Stimulated activated CD8-positive, alpha-beta memory T cell treated with anti-CD3 and anti-CD28 coated beads, Interleukin-15, amount 100 ng/mL, for 4 hours (primary cell): ENCODE results near the gene RGS7BP.

Experiments used
- DNase-seq, 2 donors: peaks; one replicate each; pipeline ENCODE4 v3.0.0-alpha.2; 2020; ENCODE audit warnings: low read depth in 2 of 2

RGS7BP gene

DNA sequence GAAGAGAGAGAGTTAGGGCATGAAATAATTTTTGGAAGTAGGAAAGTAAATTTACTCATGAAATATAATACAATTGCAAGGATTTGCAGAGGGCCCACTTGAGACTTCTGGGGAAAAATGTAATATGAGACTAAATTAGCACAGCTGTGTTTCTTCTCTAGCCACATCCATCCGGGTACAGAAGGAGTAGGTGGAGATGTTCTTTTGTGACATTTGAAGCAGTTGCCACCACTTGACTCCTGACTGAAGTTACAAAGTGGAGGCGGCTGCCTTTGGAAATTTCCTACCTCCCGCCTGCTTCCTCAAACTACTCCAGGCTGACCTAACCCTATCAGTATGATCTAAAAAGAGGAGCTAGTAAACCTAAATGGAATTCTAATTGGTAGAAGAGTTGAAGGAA, 126.4 kb downstream of the RGS7BP start:
- DNase-seq: no peak

DNA sequence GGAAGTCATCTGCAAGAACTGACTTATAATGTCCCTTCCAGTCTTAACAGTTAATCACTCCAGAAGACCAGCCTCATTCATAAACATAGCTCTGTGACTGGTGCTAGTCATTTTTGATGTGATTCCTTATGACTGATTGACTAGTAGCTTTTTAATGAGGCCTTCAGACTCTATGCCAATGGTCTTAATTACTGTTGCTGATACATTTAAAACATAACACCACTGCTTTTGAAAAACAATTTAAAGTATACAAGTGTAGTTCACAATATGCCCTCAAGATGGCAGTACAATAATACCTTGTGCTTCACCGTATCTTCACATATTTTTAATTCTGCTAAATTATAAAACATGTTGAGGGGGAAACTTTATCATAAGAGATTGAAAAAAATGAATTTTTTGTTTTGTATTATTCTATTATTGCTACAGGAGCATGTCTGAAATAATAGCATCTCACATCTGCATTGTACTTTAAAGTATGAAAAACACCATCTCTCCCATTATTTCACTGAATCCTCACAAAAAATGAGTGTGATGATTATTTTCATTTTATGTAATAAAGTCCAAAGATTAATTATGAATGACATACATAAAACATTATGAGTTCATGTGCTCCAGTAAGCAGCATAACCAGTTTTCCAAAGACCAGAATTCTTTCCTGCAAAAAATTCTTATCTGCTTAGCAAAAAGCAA, 129.3 kb downstream of the RGS7BP start:
- DNase-seq: no peak

DNA sequence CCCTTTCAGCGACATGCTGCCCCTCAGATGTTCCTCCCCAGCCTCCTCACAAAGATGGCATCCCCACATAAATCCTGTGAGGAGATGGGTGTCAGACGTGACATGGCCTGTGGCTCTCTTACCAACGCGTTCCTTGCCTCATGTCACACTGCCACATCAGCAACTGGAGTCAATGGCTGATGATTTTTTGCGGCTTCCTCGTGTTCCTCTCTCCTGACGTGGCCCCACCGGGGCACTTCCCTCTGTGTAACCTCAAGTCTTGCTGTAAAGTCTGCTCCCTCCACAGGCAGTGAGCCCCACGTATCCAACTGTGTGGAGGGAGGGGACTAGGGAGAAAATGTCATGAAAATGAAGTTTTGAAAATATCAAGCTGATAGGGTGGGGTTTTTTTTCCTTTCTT, 131.3 kb downstream of the RGS7BP start:
- no peak for DNase-seq

DNA sequence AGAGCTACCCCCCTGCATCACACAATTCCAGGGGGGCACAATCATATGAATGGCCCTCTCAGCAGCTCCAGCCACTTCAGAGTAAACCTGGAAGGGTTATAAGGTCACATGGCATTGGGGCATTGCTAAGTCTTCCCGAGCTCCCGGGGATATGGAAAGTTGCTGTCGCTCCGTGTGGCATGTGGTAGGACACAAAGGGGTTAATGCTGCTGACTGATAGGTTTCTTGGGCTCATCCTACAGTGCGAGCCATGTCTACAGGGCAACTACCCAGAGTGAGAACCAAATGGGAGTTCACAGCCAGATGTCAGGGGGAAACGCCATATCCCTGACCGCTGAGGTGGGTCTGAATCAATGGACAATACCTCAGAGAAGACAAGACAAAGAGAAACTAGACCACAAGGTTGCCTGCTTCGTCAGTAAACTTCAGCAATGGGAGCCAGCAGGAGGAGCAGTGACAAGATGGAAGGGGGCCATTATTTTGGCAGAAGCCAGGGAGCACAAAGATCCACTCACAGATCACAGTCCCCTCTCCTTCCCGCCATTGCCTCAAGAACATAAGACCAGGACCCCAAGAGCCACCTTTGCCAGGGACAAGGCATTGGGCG, 132.1 kb downstream of the RGS7BP start:
- no peak for DNase-seq

DNA sequence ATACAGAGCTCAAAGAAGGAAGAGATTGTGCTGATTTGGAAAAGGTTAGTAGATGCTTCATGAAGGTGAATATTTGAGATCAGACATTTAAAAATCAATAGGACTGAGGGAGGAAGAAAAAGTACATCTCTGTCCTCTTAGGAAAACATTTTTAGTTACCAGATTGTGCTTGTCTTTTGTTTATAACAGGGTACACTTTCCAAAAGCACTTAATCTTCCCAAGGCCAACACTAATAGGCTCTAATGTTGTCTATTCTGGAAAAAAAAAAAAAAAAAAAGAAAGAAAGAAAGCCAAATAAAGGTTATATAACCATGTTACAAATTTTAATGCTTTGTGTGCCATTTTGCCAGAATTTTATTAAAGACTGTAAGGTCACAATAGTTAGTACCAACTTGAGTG, 139.0 kb downstream of the RGS7BP start:
- DNase-seq: no peak

DNA sequence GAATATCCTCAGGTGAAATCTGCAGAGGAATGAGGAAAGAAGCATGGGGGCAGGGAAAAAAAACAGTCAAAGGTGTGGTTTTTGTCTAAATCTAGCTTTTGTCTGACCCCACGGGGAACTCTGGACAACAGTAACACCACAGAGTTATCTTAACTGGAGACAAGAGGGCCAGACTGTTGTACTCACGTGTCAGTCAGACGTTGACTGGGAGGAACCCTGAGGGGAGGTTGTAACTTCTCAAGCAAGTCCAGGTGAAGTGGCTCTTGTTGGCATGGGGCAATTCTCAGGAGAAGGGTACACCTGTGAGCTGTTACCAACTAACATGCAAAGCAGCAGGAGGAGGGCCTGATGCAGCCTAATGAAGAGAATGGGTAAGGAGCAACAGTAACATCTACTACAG, 140.4 kb downstream of the RGS7BP start:
- no peak for DNase-seq

DNA sequence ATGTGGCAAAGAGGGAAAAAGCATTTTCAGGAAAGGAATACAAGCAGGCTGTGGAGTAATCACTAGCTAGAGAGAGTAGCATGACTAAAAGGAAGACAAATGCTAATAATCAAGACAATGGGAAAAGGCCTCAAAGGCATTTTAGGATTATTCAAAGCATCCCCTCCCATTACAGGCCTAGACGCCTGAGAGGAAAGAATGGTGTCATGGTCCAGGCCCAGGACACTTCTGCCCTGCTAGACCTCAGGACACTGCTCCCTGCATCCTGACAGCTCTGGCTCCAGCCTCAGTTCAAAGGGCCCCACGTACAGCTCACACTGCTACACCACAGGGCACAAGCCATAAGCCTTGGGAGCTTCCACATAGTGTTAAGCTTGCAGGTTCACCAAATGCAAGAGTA, 143.7 kb downstream of the RGS7BP start:
- no peak for DNase-seq

DNA sequence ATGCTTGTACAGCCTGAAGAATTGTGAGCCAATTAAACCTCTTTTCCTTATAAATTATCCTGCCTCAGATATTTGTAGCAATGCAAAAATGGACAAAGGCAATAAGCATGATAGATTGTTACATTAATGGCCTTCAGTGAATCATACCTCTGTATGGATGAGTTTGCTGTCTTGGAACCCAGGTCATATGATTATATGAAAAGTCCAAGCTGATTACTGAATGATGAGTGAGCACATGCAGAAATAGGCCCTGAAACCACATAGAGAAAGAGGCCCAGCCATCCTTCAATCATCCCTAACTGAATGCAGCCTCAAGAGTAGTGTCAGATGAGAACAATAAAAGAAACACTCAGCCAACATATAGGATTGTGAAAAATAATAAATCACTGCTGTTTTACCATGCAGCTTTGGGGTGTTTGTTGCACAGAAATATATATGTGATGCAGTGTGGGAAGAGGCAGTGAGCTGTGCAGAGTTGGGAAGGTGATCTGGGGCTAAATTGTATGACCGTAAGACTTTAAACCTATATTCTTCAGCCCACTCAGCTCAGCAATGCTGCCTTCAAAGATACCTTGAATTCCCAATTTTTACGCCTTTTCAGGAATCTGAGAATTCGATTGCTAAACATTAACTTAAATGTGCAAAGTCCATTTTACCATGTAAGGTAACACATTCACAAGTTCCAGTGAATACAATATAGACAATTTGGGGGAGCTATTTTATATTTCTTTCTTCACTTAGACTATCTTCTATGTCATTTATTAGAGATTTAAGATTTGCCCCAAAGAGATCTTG, 148.1 kb downstream of the RGS7BP start:
- DNase-seq: no peak

DNA sequence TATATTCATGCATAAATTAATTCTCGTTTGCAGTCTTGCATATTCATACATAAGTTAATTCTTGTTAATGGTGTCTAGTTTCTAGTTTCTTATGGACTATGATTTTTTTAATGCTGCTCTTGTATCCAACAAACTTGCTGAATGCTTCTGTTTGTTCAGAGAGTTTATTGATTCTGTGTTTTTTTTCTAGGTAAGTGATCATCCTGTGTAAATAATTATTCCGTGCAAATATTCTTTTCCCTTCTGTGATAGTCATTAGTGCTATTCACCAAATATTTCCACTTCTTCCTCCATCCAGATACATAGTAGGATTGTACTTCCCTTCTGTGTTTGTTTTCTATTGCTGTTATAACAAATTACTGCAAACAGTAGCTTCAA, 148.7 kb downstream of the RGS7BP start:
- no peak for DNase-seq

DNA sequence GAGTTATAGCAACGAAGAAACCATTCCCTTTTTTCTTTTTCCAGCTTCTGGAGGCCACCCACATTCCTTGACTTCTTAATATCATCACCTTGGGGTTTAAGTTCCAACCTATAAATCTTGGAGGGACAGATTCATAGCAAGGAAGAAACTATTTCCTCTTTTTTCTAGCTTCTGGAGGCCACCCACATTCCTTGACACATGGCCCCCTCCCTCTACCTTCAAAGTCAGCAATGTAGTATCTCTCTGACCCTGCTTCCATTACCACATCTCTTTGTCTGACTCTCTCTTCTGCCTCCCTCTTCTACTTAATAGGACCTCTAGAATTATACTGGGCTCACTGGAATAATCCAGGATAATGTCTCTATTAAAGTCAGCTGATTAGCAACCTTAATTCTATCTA, 149.8 kb downstream of the RGS7BP start:
- no peak for DNase-seq

DNA sequence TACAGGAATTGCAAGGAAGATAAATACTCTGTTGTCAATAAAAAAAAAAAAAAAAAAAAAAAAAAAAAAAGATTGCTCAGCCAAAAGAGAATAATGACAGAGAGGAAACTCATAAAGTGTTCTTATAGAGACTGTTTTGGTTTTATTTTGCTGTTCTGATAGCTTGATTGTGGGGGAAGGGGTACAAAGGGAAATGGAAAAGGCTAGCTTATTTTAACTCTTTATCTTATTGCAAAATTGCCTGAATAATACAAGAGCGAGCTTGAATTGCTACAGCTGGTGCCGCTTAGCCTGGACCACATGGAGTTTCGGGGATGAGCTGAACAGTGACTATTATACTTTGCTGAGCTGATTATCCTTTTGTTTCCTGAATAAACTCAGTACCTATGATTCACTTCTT, 153.5 kb downstream of the RGS7BP start:
- no peak for DNase-seq
